ENCODE results near the gene MORN1.

Gene MORN1

DNA sequence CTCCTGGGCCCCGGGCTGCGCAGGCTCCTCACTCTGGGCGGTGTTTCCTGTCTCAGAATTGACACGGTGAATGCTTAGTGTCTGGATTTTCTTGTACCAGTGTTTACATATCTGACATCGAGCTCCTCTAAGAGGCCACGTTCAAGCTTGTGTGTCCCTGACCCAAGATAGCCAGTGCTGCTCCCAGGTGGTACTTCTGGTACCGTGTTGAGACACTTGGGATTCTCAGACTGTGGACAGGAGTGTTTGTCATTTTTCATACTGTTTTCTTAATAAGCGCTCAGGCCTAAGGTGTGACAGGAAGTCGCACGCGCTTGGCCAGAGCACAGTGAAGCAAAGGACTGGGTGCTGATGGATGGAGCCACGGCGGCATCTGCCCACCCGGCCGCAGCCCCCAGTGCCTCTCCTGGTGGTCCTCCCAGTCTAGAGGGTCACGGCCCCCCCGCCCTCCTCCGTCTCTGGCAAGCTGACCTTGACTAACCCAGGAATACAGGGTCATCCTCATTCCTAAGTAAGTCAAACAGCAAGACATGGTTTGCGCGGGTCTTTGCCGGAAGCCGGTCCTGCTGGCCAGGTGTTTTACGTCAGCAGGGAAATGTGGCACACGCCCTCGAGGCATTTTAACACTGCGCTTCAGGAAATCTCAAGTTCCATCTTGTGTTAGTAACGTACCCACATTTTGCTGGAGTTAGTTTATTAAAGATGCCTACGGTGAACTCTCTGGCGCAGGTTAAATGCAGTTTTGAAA, 13.0 kb upstream of the MORN1 start:
- no peak for DNase-seq

DNA sequence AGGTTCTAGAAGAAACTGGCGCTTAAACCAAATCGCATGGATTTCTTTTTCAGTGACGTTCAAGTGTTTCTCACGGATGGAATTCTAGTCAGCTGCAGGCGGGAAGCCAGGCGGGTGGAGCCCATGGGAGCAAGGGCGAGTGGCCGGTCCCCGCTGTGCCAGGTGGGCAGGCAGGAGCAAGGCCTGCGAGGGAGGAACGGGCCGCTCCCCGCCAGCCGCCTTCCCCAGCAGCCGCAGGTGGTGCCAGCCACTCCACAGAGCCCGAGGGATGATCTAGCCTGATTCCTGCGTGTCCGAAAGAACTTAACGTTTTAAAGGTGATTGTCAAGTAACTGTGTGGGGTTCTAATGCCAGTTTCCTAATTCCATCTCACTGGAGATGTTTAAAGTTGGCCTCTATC, 11.9 kb upstream of the MORN1 start:
- DNase-seq, result no peak

DNA sequence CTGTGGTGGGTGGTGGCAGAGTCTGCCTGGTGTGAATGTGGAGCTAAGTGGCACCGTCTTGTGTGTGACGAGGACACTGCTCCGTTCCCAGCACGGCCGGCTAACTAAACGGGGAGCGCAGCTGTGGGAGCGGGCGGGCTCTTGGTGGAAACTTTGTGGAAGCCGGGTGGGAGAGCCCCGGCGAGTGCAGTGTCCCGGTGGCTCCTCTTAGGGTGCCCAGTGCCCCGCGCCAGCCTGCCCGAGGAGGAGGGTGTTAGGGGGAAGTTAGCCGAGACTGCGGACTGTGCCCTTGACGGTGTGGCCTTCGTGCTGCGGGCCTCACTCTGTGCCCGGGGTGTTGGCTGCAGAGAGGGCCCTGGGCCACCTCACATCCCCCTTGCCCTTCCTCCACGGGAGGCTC, 11.1 kb upstream of the MORN1 start:
- no peak for DNase-seq

DNA sequence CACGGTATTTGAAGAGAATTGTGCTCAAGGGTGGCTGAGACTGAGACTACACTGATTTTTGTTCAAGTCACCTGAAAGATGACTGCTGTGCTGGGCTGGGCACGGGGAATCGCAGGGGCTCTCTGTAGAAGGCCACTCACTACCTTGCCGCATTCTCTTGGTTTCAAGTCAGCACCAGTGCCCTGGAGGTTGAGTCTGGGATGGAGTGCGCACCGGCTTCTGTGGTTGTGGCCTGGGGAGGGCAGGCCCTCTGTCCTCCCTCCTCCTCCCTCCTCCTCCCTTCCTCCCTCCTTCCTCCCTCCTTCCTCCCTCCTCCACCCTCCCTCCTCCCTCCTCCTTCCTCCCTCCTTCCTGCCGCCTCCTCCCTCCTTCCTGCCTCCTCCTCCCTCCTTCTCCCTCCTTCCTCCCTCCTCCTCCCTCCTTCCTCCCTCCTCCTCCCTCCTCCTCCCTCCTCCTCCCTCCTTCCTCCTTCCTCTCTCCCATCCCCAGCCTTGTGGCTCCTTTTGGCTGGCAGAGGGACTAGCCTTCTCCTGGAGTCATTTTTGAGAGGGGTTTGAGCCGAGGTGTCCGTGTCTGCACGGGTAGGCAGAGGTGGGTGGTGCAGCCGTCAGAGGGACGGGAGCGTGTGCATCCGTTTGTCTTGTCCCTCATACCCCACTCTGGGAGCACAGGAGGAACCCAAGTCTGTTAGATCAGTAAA, 9.7 kb upstream of the MORN1 start:
- no peak for DNase-seq

DNA sequence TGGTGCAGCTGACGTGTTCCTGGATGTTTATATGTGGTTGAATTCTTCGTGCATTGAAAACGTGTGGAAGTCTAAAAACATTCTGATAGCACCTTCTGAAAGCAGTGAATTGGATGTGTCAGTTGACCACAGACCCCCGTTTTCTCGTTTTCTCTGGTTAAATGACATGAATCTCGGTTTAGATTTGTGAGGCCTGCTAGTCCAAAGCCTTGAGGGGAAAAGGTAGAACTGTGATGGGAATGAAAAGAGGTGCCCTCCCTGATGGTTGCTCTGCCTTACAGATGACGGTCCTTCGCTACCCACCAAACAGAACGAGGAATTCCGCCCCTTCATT, 9.2 kb upstream of the MORN1 start:
- no peak for DNase-seq

DNA sequence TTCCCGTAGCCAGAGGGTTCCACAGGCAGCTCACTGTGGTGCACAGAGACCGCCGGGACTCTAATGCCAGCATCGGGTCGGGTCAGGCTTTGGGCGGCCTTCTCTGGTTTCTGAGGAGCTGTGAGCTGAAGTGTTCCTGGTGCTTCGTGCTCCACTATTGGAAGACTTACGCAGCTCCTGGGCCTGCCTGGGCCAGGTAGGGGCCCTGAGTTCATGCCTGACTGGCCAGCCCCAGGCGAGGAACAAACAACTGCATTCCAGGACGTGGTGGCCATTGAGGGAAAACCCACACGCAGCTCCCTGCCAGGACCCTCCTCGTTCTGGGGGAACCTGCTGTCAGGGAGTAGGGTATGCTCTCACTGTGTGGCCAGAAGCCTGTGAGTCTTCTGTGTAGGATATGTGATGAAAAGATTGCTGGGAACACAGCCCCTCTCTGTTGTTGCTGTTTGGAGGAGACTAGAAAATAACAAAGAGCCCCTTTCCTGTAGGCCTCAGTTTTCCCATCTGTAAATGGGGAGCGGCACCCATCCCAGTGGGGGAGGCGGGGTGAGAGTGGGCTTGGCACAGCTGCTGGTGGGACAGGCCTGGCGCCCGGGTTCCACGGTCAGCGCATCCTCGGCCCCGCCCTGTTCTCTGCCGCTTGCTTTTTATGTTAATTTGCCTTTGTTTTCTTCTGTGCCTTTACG, 8.7 kb upstream of the MORN1 start:
- DNase-seq, result no peak

DNA sequence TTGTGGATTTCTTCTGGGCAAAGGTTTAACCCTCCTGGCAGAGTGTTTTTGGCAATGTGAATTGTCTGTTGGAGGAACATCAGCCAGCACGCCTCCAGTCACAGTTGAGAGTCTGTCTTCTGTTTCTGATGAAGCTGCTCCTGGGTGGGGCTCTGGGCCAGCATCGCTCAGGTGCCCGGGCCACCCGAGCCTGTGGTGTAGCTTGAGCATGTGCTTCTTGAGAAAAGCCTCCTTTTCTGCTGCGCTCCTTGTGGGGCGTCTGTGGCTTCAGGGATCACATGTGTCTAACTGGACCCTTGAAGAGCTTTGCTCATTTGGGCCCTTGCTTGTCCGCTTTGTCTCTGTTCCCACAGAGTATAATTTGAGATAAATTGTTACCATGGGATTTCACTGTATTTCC, 7.5 kb upstream of the MORN1 start:
- no peak for DNase-seq

DNA sequence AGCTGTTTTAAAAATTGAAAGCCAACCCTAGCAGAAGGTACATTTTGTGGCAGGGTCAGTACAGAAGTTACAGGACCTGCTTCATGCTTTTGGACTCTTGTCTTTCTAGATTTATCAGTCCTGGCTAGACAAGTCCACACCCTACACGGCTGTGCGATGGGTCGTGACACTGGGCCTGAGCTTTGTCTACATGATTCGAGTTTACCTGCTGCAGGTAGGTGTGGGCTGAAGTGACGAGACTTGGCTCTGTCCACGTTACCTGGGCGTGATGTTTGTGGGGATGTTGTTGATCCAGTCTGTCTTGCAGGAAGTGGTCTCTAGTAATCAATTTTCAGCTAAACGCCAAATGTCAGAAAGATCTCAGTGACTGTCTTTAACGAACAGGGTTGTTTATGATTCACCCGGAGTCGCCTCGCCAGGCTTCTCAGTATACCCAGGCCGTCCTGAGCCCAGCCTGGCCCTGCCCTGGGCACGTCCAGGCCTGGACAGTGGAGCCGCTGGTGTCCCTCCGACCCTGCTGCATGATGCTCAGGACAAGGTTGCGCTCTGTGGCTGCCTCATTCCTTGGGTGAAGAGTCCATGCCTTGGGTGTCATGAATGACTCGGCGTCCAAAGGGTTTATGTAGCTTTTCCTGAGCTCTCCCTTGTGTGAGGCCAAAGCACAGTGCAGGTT, 5.8 kb upstream of the MORN1 start:
- no peak for DNase-seq

DNA sequence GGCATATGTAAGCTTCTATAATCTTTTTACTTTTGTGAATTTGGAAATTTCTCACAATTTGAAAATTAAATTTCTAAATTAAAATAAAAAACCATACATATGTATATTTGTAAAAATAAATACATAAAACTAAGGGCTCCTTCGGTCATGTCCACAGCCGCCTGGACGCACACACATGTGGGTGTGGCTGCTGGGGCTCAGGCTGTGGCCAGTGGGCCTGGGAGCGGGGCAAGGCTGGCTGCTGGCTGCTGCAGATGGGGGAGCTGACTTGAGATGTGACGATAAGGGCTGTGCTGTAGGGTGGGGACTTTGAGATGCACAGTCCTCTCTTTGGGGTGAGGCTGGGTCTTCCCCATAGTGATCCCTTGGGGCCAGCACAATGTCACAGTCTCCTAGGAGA, 5.1 kb upstream of the MORN1 start:
- DNase-seq, result no peak

DNA sequence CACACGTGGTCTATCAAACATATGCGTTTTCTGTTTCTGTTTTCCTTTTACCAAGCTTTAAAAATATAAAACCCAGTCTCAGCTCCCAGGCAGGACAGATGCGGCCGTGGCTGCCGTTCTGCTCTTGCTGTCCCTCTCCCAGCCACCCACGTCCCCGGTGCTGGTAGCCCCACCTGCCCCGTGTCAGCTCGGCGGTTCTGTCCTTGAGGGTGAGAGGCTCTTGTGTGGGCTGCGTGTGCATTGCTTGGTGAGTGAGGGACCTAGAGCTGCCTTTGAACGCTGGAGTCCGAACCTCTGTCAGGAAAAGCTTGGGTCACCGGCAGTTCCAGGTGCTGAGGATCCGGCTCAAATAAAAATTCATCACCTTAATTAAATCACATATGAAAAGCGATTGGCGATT, 4.7 kb upstream of the MORN1 start:
- DNase-seq, result no peak

DNA sequence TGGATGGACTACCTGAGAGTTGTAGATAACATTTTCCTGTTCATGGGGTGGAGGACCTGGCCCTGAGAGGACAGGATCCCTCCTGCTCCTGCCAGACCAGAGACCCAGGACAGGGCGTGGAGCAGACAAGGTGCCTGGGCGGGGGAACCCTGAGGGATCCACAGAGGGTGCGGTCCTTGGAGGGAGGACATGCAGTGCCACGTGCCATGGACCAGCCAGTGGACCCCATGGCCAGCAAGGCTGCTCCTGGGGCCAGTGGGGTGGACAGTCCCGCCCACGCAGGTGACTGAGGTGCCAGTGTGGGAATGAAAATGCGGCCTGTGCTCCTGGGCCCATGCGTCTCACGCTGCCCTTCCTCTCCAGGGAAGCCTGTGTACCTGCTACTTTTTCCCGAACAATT, 3.9 kb upstream of the MORN1 start:
- DNase-seq, result no peak

DNA sequence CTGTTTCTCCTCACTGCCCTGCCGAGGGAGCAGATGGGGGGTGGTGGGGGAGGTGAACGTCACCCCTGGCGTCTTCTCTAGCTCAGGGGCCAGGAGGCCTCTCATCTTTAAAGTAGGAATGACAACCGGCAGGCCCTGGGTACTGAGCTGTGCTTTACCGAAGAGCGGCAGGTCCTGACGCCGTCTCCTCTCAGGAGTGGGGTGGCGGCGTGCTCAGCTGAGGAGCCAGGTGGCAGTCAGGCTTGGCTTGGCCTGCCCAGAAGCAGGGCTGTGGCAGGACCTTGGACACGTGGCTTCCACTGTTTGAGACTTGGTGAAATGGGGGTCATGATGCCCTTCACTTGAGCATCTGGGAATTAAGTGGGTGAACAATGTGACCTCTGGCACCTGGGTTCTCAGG, 3.4 kb upstream of the MORN1 start:
- DNase-seq, result no peak

DNA sequence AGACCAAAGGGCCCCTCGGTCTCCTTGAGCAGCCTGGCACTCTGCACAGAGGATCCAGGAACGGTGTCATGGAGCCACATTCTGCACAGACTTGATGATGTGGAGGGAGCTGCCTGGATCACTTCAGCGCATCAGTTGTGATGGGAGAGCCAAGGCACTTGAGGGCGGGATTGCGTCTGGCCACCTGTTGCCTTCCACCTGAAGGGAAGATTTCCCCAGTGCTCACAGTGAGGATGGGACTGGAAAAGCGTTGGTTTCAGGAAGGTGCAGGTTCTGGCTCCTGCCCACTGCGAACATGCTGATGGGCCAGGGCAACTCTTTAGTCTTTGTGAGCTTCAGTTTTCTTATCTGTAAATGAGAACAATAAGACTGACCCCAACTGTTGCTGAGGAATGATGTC, 2.9 kb upstream of the MORN1 start:
- DNase-seq, result no peak

DNA sequence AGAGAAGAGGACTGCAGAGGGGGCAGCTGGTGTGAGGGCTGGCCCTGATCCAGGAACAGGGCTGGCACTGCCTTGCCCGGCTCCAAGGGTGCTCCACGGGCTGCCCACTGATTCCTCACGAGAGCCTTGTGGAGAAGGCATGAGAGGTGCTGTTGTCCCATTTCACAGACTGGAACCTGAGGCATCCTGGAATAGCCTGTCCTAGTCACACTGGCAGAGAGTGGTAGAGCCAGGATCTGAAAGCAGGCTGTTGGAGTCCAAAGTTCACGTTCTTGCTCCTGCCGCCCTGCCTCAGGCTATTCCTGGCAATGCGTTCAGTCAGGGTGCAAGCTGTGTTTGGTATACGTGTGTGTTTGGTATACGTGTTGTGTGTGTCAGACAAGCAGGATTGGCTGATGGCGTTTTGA, 2.1 kb upstream of the MORN1 start:
- DNase-seq, result no peak

DNA sequence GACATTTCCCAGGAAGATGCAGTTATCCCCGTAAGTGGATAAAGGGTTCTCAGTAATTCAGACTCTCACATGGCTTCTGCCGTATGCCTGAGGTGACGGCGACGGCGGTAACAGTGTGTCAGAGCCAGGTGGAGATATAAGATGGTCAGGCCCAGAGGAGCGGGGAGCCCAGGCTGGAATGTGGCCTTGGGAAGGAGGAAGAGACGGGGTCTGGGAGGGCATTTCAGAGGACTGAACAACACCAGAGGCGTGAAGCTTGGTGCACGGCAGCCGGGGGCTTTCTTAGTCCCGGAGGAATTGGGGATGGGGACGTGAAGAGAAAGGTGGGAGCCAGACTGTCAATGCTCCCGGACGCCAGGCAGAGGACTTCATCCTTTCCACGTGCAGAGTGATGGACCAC, 1.3 kb upstream of the MORN1 start:
- DNase-seq, result no peak

DNA sequence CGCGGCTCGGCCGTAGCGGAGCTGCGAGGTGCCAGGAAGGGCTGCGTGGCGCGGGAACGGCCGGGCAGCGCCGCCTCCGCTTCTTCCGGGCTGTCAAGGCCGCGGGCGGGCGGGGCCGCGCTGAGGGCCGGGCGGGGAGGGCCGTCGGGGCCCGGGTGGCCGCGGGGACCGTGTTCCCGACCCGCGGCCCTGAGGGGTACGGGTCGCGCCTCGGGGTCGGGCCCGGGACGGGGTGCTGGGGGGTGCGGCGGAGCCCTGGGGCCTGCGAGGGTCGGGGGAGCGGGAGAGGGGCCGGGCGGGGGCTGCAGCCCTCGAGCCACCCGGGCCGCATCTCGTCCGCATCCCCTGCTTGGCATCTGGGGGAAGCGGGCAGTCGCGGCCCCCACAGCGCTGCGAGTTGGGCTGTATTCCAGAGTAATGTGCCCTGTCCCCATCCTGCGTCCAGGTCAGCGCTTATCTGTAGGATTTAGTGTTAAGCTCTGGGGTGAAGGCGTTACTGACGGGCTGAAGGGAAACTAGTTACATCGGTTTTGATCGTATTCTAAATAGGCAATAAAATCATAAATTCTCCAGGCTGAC, 666 bp upstream of the MORN1 start:
- DNase-seq, result no peak

DNA sequence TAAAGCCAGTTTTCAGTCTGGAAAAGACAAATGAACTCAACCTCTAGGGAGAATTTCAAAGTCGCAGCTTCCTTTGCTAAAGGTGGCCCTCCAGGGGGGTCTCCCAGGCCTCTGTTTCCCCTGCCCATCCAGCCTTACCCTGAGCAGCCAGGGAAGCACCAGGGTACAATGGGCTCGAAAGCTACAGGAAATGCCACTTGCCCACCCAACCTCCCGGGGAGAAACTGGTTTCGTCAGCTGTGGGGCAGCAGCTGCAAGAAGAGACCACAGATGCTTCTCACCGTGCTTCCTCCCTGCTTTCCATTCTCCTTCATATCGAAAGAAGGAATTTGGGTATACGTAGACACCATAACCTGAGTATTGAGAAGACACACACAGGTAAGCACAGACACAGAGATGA, 1.7 kb downstream of the MORN1 start:
- DNase-seq, result no peak

DNA sequence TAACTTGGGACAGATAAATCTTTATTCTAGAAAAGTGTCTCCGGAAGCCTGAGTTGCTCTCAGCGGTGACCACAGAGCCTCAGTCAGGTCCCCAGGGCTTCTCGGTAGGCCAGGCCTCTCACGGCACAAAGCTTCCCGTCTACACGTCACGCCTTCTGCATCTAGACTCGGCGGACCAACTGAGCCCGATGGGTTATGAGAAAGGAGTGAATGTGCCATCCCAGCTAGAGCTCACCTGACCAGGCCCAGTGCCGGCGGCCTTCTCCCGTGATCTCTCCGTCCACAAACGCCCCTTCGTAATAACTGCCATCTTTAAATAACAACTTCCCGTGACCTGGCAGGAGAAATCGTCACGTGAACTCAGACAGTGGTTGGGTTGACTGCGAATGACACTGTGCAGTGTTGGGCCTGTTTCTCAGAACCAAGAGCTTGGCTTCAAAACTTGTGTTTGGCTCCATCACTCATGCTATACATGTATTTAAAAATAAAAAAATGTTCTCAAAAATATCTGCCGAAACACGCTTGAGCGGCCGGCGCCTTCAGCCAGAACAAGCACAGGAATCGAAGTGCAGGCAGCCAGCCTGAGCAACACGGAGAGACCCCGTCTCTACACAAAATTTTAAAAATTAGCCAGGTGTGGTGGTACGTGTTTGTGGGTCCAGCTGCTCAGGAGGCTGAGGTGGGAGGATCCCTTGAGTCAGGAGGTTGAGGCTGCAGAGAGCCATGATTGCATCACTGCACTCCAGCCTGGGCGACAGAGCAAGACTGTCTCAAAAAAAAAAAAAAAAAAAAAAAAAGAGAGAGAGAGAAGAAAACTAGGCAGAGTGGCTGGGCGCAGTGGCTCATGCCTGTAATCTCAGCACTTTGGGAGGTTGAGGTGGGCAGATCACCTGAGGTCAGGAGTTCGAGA, 3.1 kb downstream of the MORN1 start:
- DNase-seq, result no peak

DNA sequence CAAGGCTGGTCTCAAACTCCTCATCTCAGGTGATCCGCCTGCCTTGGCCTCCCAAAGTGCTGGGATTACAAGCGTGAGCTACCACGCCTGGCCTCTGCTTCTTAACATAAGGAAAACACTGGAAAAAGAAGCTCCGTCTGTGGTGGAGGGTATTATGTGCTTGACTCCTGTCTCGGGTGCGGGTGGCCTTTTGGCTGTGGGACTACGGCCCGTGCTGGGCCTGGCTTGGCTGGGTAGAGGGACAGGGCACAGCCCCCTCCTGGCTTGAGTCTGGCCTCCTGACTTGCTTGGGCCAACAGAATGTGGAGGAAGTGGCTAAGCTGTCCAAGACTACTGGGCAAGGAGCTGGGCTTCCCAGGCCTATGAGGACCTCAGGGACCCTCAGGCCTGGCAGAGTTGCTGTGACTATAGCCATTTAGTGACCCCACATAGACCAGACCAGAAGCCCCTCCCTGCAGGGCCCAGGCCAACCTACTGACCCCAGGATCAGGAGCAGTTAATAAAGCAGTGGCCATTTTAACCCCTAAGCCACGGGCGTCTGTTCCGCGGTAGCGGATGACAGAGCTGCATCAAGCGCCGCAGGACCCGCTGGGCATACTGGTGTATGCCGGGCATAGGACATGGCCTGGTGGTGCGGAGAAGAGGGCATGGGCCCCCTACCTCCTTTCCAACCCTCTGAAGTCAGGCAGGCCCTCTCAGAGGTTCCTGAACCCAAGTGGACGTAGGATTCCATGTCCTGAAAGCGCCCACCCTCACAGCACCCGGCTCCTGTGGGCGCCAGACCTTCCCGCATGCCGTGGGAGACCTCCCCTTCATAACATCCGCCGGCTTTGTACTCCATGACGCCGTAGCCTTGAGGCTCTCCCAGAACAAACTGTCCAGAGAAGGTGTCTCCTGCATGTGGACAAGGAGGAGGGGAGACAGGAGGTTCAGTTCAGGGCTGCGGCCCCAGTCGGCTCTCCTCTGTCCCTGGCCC, 4.4 kb downstream of the MORN1 start:
- no peak for DNase-seq

DNA sequence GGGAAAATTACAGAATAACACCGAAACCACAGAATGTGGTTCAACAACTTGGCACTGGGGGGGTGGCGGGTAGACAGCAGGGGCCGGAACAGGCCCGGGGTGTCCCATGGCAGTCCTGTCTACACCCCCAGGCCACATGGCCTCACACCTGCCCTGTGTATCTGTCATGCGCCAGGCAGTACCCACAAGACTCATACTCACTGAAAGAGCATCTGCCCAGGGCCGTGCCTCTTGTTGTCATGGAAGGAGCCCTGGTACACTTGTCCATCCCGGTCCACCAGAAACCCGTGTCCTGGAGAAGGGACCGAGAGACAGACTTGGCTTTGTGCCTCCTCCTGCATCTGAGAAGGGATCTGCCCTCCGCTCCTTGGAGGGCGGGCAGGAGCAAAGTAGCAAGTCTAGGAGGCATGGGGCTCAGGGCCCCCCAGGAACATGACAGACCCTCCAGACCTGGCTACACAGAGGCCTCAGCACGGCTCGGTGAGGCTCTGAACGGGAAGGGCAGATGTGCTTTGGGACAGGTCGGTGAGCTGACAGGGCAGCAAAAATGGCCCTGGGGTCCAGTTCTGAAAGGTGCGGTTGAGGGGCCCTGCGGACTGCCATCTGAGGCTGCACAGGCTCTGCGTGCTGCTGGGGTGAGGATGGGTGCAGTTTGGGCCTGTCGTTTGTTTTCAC, 5.6 kb downstream of the MORN1 start:
- DNase-seq, result peak in 1 of 2 experiments; percentile 14

Measured in NCI-H524 (cell line).